Measurements from ENCODE around the gene AQP10.
"Not testable (repeated sequence)": the region's sequence is repeated elsewhere in the genome, so short reads cannot be mapped to it uniquely, and the experiment has no call there.

Gene AQP10

GRCh38 chr1:154353460-154353904, 32.6 kb downstream of the AQP10 start:
- Histone ChIP-seq H3K9me3 (ENCODE audit: control insufficient read depth in 1 of 2, low read length in 2 of 2) (no peaks in the 10 kb centered on the region), H3K36me3 (ENCODE audit: control insufficient read depth in 1 of 2, insufficient read depth in 2 of 2, low read length in 2 of 2) (peaks cover 0 to 8% of the 10 kb centered on the region in 2 donors), H3K9ac (ENCODE audit: low read depth in 1 of 2, low read length in 2 of 2) (peak overlapping the region in 1 of 2 donors; percentile 68), H3K27ac (ENCODE audit: low read depth, low read length) (peak overlapping the region; percentile 64), H3K27me3 (ENCODE audit: control insufficient read depth in 1 of 2, insufficient read depth in 2 of 2, low read length in 2 of 2) (no peaks in the 10 kb centered on the region), H3K4me3 (ENCODE audit: low read depth in 1 of 2, low read length in 2 of 2) (peak overlapping the region; percentile 71 to 72), H3K4me1 (ENCODE audit: control insufficient read depth in 1 of 2, insufficient read depth in 2 of 2, low read length in 2 of 2) (peaks cover 34 to 38% of the 10 kb centered on the region in 2 donors)

- Histone ChIP-seq H3K27me3 (ENCODE audit: control insufficient read depth in 1 of 2, insufficient read depth in 2 of 2, low read length in 2 of 2) (no peaks in the 10 kb centered on the region), H3K9ac (ENCODE audit: low read depth in 1 of 2, low read length in 2 of 2) (no peak overlapping the region), H3K9me3 (ENCODE audit: control insufficient read depth in 1 of 2, low read length in 2 of 2) (no peaks in the 10 kb centered on the region), H3K27ac (ENCODE audit: low read depth, low read length) (no peak overlapping the region), H3K4me1 (ENCODE audit: control insufficient read depth in 1 of 2, insufficient read depth in 2 of 2, low read length in 2 of 2) (peaks cover 34 to 38% of the 10 kb centered on the region in 2 donors), H3K36me3 (ENCODE audit: control insufficient read depth in 1 of 2, insufficient read depth in 2 of 2, low read length in 2 of 2) (peaks cover 0 to 4% of the 10 kb centered on the region in 2 donors), H3K4me3 (ENCODE audit: low read depth in 1 of 2, low read length in 2 of 2) (peak overlapping the region in 1 of 2 donors; percentile 4)
These were observed 33.1 kb downstream of the AQP10 start for GRCh38 chr1:154353966-154354365.

- Histone ChIP-seq H3K36me3 (ENCODE audit: control insufficient read depth in 1 of 2, insufficient read depth in 2 of 2, low read length in 2 of 2) (no peaks in the 10 kb centered on the region), H3K9me3 (ENCODE audit: control insufficient read depth in 1 of 2, low read length in 2 of 2) (no peaks in the 10 kb centered on the region), H3K27me3 (ENCODE audit: control insufficient read depth in 1 of 2, insufficient read depth in 2 of 2, low read length in 2 of 2) (no peaks in the 10 kb centered on the region), H3K4me1 (ENCODE audit: control insufficient read depth in 1 of 2, insufficient read depth in 2 of 2, low read length in 2 of 2) (peaks cover 12 to 13% of the 10 kb centered on the region in 2 donors), H3K4me3 (ENCODE audit: low read depth in 1 of 2, low read length in 2 of 2) (no peak overlapping the region), H3K9ac (ENCODE audit: low read depth in 1 of 2, low read length in 2 of 2) (no peak overlapping the region), H3K27ac (ENCODE audit: low read depth, low read length) (no peak overlapping the region)
These were observed 37.6 kb downstream of the AQP10 start for GRCh38 chr1:154358519-154358918.

GRCh38 chr1:154360288-154360687, 39.4 kb downstream of the AQP10 start:
- H3K27me3 ChIP-seq (ENCODE audit: control insufficient read depth in 1 of 2, insufficient read depth in 2 of 2, low read length in 2 of 2): no peaks in the 10 kb centered on the region
- H3K4me3 ChIP-seq (ENCODE audit: low read depth in 1 of 2, low read length in 2 of 2): no peak overlapping the region
- no peaks in the 10 kb centered on the region for H3K36me3 ChIP-seq (ENCODE audit: control insufficient read depth in 1 of 2, insufficient read depth in 2 of 2, low read length in 2 of 2)
- no peak overlapping the region for H3K9ac ChIP-seq (ENCODE audit: low read depth in 1 of 2, low read length in 2 of 2)
- no peak overlapping the region for H3K27ac ChIP-seq (ENCODE audit: low read depth, low read length)
- H3K9me3 ChIP-seq (ENCODE audit: control insufficient read depth in 1 of 2, low read length in 2 of 2): no peaks in the 10 kb centered on the region
- no peaks in the 10 kb centered on the region for H3K4me1 ChIP-seq (ENCODE audit: control insufficient read depth in 1 of 2, insufficient read depth in 2 of 2, low read length in 2 of 2)

- H3K36me3 ChIP-seq (ENCODE audit: control insufficient read depth in 1 of 2, insufficient read depth in 2 of 2, low read length in 2 of 2); H3K27me3 ChIP-seq (ENCODE audit: control insufficient read depth in 1 of 2, insufficient read depth in 2 of 2, low read length in 2 of 2); H3K4me1 ChIP-seq (ENCODE audit: control insufficient read depth in 1 of 2, insufficient read depth in 2 of 2, low read length in 2 of 2); H3K9me3 ChIP-seq (ENCODE audit: control insufficient read depth in 1 of 2, low read length in 2 of 2); H3K9ac ChIP-seq (ENCODE audit: low read depth in 1 of 2, low read length in 2 of 2); H3K4me3 ChIP-seq (ENCODE audit: low read depth in 1 of 2, low read length in 2 of 2); H3K27ac ChIP-seq (ENCODE audit: low read depth, low read length): not testable (repeated sequence)
These were observed 40.0 kb downstream of the AQP10 start for GRCh38 chr1:154360881-154361280.

GRCh38 chr1:154361357-154361756, 40.5 kb downstream of the AQP10 start:
- no peak overlapping the region for H3K27ac ChIP-seq (ENCODE audit: low read depth, low read length)

GRCh38 chr1:154371436-154371835, 50.5 kb downstream of the AQP10 start:
- Histone ChIP-seq H3K4me1 (ENCODE audit: control insufficient read depth in 1 of 2, insufficient read depth in 2 of 2, low read length in 2 of 2) (peaks cover 0 to 8% of the 10 kb centered on the region in 2 donors), H3K9me3 (ENCODE audit: control insufficient read depth in 1 of 2, low read length in 2 of 2) (no peaks in the 10 kb centered on the region), H3K27ac (ENCODE audit: low read depth, low read length) (no peak overlapping the region), H3K27me3 (ENCODE audit: control insufficient read depth in 1 of 2, insufficient read depth in 2 of 2, low read length in 2 of 2) (no peaks in the 10 kb centered on the region), H3K36me3 (ENCODE audit: control insufficient read depth in 1 of 2, insufficient read depth in 2 of 2, low read length in 2 of 2) (no peaks in the 10 kb centered on the region), H3K9ac (ENCODE audit: low read depth in 1 of 2, low read length in 2 of 2) (no peak overlapping the region), H3K4me3 (ENCODE audit: low read depth in 1 of 2, low read length in 2 of 2) (no peak overlapping the region)

More at GRCh38 chr1:154361357-154361756, 40.5 kb downstream of the AQP10 start:
- H3K4me1 ChIP-seq (ENCODE audit: control insufficient read depth in 1 of 2, insufficient read depth in 2 of 2, low read length in 2 of 2): no peaks in the 10 kb centered on the region
- H3K9me3 ChIP-seq (ENCODE audit: control insufficient read depth in 1 of 2, low read length in 2 of 2): no peaks in the 10 kb centered on the region
- H3K36me3 ChIP-seq (ENCODE audit: control insufficient read depth in 1 of 2, insufficient read depth in 2 of 2, low read length in 2 of 2): no peaks in the 10 kb centered on the region
- no peaks in the 10 kb centered on the region for H3K27me3 ChIP-seq (ENCODE audit: control insufficient read depth in 1 of 2, insufficient read depth in 2 of 2, low read length in 2 of 2)
- no peak overlapping the region for H3K4me3 ChIP-seq (ENCODE audit: low read depth in 1 of 2, low read length in 2 of 2)
- H3K9ac ChIP-seq (ENCODE audit: low read depth in 1 of 2, low read length in 2 of 2): no peak overlapping the region

- H3K4me1 ChIP-seq (ENCODE audit: control insufficient read depth in 1 of 2, insufficient read depth in 2 of 2, low read length in 2 of 2); H3K36me3 ChIP-seq (ENCODE audit: control insufficient read depth in 1 of 2, insufficient read depth in 2 of 2, low read length in 2 of 2); H3K27ac ChIP-seq (ENCODE audit: low read depth, low read length); H3K27me3 ChIP-seq (ENCODE audit: control insufficient read depth in 1 of 2, insufficient read depth in 2 of 2, low read length in 2 of 2); H3K4me3 ChIP-seq (ENCODE audit: low read depth in 1 of 2, low read length in 2 of 2); H3K9ac ChIP-seq (ENCODE audit: low read depth in 1 of 2, low read length in 2 of 2); H3K9me3 ChIP-seq (ENCODE audit: control insufficient read depth in 1 of 2, low read length in 2 of 2): not testable (repeated sequence)
These were observed 53.0 kb downstream of the AQP10 start for GRCh38 chr1:154373777-154374357.

Data from duodenal mucosa (tissue), 2 donors.